GM06990 (cell line): ENCODE results near the gene VDAC2.
"Not testable (repeated sequence)": the region's sequence is repeated elsewhere in the genome, so short reads cannot be mapped to it uniquely, and the experiment has no call there.

Experiments
- DNase-seq: peaks from one replicate; pipeline ENCODE4 v3.0.0-alpha.2; 2011; ENCODE audit not compliant: insufficient read length; ENCODE audit errors: extremely low read depth
- H3K27me3 ChIP-seq: replicated peaks from 2 replicates; pipeline ENCODE4 v1.6.0; 2011; ENCODE audit warnings: low read length; ENCODE audit not compliant: control insufficient read depth, insufficient read depth
- H3K36me3 ChIP-seq: 2 replicates; pipeline ENCODE4 v1.5.1; 2011; ENCODE audit warnings: low read length; ENCODE audit not compliant: control insufficient read depth, insufficient read depth
- H3K4me3 ChIP-seq: replicated peaks from 2 replicates; pipeline ENCODE4 v1.5.1; 2011; ENCODE audit warnings: low read depth, mild to moderate bottlenecking, control low read depth, low read length
- CTCF ChIP-seq: IDR thresholded peaks from 2 replicates; pipeline ENCODE4 v1.5.1; 2011; ENCODE audit warnings: low read length, control low read depth, mild to moderate bottlenecking, inconsistent platforms; ENCODE audit not compliant: insufficient read depth, poor library complexity, severe bottlenecking

VDAC2 gene

GRCh38 chr10:75195035-75195763 lies 15.4 kb upstream of the VDAC2 start:
- TF ChIP-seq CTCF: no peak
- no peak overlapping the region for H3K4me3 ChIP-seq
- no peaks in the 10 kb centered on the region for H3K27me3 ChIP-seq
- no peaks in the 10 kb centered on the region; the same call in 1 of the 2 replicates for H3K36me3 ChIP-seq
- DNase-seq: no peak

- H3K27me3 ChIP-seq: no peaks in the 10 kb centered on the region
- TF ChIP-seq CTCF: no peak
- no peak overlapping the region for H3K4me3 ChIP-seq
- DNase-seq: no peak
- H3K36me3 ChIP-seq: no peaks in the 10 kb centered on the region; the same call in 1 of the 2 replicates
These were observed 13.5 kb upstream of the VDAC2 start for GRCh38 chr10:75197066-75197465.

GRCh38 chr10:75197906-75198305 lies 12.7 kb upstream of the VDAC2 start:
- TF ChIP-seq CTCF: no peak

GRCh38 chr10:75199949-75200348 lies 10.6 kb upstream of the VDAC2 start:
- not testable (repeated sequence) for H3K36me3 ChIP-seq, DNase-seq, H3K4me3 ChIP-seq, H3K27me3 ChIP-seq

More at GRCh38 chr10:75197906-75198305, 12.7 kb upstream of the VDAC2 start:
- DNase-seq: no peak
- Histone ChIP-seq H3K4me3 (no peak overlapping the region), H3K27me3 (no peaks in the 10 kb centered on the region), H3K36me3 (no peaks in the 10 kb centered on the region; the same call in 1 of the 2 replicates)

- DNase-seq: no peak
- Histone ChIP-seq H3K36me3 (no peaks in the 10 kb centered on the region), H3K4me3 (no peak overlapping the region), H3K27me3 (no peaks in the 10 kb centered on the region)
- TF ChIP-seq CTCF: no peak
These were observed 8.7 kb upstream of the VDAC2 start for GRCh38 chr10:75201793-75202307.

DNA sequence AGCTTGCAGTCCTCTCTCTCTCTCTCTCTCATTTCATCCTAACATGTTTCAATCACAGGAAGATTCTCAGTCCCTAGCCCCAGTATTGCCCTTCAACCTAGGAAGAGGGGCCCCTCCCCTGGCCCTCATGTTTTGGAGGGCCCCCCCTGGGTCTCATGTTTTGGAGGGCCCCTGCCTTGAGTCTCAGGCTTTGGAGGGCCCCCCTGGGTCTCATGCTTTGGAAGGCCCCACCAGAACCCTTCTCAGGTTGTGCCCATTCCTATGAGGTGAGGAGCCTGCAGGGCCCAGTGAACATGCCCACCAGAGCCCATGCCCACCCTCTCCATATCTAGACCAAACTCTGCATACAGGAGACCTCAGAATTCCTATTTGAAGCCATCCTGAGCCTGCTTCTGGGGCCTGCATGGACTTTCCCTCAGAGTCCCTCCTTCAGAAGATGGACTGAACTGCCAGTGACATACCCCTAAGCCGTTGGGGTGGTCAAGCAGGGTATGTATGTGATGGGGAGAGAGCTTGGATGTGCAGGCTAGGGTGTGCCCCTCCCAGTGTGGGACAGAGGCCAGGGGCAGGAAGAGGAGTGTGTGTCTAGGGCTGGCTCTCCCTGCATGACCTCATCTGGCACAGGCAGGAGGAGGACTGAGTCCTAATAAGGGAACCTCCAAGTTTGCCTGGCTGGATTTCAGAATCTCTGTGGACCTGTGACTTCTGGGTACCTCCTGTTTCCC lies 8.1 kb upstream of the VDAC2 start:
- no peak for TF ChIP-seq CTCF
- Histone ChIP-seq H3K4me3 (no peak overlapping the region), H3K27me3 (no peaks in the 10 kb centered on the region), H3K36me3 (no peaks in the 10 kb centered on the region)
- DNase-seq: no peak

DNA sequence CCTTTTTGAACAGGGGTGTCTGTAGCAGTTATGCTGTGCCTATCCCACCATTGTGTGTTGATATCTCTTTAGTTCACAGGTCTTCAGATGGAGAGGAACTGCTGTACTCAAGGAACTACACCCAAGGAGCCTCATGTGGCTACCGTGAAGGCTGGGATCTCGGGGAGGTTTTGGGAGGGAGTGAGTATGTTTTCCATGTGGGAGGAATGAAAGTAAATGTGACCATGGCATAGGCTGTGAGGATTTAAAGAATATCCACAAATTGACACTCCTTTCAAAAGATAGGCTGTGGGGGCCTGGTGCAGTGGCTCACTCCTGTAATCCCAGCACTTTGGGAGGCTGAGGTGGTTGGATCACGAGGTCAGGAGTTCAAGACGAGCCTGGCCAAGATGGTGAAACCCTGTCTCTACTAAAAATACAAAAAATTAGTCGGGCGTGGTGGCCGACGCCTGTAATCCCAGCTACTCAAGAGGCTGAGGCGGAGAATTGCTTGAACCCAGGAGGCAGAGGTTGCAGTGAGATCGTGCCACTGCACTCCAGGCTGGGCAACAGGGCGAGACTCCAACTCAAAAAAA lies 7.5 kb upstream of the VDAC2 start:
- H3K4me3 ChIP-seq, H3K36me3 ChIP-seq: not testable (repeated sequence)

More for the DNA sequence above, 7.5 kb upstream of the VDAC2 start:
- DNase-seq, H3K27me3 ChIP-seq: not testable (repeated sequence)
